ENCODE measurements around the gene CDK9. TPM values are rescaled to one million over a fixed set of nuclear protein-coding genes. Genes with fewer than 3 reads are reported as not detected.

The CDK9 gene
- total and polyA plus RNA-seq, 10 of the 15 experiments (the other 5 are each of a cell fraction or from before 2014, with no cell fraction given), result 7.3 to 92.6 (median 51.6) TPM

DNA sequence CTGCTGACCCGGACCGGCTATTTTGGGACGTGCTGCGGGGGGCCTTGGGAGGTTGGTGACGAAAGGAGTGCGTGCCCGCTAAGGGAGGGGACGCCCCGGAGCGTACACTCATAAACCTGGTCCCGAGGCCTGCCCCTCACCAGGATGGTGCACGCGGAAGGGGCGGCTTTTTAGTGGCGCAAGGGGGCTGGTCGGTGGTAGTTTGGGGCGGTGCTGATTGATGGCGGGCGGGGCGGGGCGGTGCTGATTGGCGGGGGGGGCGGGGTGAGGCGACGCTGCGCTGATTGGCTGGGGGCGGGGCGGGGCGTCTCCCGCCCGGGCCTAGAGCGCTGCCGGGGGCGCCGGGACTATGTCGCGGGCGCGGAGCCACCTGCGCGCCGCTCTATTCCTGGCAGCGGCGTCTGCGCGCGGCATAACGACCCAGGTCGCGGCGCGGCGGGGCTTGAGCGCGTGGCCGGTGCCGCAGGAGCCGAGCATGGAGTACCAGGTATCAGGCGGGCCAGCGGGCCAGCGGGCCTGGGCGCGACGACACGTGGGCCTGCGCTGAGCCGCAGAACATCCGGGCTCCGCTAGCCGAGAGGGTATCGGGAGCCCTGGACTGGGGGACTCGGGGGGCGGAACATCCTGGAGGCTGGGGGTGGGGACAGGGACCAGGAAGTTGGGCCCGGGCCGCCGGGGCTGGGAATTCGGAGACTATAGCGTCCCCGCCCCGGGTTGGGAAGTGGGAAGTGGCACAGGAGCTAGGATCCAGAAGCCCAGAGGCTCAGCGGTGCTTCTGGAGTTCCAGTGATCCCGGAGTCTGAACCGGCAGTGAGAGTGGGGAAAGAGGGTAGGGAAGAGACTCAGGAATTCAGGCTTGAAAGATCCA, 17.0 kb downstream of the CDK9 start, which contains the start of gene FPGS (continued):
- TF ChIP-seq, protein P1, sequence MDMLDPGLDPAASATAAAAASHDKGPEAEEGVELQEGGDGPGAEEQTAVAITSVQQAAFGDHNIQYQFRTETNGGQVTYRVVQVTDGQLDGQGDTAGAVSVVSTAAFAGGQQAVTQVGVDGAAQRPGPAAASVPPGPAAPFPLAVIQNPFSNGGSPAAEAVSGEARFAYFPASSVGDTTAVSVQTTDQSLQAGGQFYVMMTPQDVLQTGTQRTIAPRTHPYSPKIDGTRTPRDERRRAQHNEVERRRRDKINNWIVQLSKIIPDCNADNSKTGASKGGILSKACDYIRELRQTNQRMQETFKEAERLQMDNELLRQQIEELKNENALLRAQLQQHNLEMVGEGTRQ (IDR thresholded peaks at IDR 0.05; ENCODE audit: borderline replicate concordance, low read depth, low read length), result no peak
- TF ChIP-seq, protein P2, sequence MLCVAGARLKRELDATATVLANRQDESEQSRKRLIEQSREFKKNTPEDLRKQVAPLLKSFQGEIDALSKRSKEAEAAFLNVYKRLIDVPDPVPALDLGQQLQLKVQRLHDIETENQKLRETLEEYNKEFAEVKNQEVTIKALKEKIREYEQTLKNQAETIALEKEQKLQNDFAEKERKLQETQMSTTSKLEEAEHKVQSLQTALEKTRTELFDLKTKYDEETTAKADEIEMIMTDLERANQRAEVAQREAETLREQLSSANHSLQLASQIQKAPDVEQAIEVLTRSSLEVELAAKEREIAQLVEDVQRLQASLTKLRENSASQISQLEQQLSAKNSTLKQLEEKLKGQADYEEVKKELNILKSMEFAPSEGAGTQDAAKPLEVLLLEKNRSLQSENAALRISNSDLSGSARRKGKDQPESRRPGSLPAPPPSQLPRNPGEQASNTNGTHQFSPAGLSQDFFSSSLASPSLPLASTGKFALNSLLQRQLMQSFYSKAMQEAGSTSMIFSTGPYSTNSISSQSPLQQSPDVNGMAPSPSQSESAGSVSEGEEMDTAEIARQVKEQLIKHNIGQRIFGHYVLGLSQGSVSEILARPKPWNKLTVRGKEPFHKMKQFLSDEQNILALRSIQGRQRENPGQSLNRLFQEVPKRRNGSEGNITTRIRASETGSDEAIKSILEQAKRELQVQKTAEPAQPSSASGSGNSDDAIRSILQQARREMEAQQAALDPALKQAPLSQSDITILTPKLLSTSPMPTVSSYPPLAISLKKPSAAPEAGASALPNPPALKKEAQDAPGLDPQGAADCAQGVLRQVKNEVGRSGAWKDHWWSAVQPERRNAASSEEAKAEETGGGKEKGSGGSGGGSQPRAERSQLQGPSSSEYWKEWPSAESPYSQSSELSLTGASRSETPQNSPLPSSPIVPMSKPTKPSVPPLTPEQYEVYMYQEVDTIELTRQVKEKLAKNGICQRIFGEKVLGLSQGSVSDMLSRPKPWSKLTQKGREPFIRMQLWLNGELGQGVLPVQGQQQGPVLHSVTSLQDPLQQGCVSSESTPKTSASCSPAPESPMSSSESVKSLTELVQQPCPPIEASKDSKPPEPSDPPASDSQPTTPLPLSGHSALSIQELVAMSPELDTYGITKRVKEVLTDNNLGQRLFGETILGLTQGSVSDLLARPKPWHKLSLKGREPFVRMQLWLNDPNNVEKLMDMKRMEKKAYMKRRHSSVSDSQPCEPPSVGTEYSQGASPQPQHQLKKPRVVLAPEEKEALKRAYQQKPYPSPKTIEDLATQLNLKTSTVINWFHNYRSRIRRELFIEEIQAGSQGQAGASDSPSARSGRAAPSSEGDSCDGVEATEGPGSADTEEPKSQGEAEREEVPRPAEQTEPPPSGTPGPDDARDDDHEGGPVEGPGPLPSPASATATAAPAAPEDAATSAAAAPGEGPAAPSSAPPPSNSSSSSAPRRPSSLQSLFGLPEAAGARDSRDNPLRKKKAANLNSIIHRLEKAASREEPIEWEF (IDR thresholded peaks at IDR 0.05; ENCODE audit: insufficient replicate concordance, low read depth, low read length), result no peak
- no peak for TF ChIP-seq RBBP5 (conservative IDR thresholded peaks at IDR 0.05)
- no peak for TF ChIP-seq CHD4 (IDR thresholded peaks at IDR 0.05)
- no peak for TF ChIP-seq BCL11A (IDR thresholded peaks at IDR 0.05; ENCODE audit: low read depth, low read length)
- peak; percentile 55 for TF ChIP-seq MEF2B (IDR thresholded peaks at IDR 0.05; ENCODE audit: partially characterized antibody, poor library complexity, severe bottlenecking)
- peak; percentile 94 for TF ChIP-seq LARP7 (IDR thresholded peaks at IDR 0.05)
- TF ChIP-seq, protein P3, sequence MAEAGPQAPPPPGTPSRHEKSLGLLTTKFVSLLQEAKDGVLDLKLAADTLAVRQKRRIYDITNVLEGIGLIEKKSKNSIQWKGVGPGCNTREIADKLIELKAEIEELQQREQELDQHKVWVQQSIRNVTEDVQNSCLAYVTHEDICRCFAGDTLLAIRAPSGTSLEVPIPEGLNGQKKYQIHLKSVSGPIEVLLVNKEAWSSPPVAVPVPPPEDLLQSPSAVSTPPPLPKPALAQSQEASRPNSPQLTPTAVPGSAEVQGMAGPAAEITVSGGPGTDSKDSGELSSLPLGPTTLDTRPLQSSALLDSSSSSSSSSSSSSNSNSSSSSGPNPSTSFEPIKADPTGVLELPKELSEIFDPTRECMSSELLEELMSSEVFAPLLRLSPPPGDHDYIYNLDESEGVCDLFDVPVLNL (IDR thresholded peaks at IDR 0.05; ENCODE audit: low read depth, low read length), result no peak
- no peak for TF ChIP-seq EED (IDR thresholded peaks at IDR 0.05; ENCODE audit: low read depth)
- TF ChIP-seq SMAD1 (IDR thresholded peaks at IDR 0.05; ENCODE audit: low read depth, partially characterized antibody), result no peak
- TF ChIP-seq, protein P4, sequence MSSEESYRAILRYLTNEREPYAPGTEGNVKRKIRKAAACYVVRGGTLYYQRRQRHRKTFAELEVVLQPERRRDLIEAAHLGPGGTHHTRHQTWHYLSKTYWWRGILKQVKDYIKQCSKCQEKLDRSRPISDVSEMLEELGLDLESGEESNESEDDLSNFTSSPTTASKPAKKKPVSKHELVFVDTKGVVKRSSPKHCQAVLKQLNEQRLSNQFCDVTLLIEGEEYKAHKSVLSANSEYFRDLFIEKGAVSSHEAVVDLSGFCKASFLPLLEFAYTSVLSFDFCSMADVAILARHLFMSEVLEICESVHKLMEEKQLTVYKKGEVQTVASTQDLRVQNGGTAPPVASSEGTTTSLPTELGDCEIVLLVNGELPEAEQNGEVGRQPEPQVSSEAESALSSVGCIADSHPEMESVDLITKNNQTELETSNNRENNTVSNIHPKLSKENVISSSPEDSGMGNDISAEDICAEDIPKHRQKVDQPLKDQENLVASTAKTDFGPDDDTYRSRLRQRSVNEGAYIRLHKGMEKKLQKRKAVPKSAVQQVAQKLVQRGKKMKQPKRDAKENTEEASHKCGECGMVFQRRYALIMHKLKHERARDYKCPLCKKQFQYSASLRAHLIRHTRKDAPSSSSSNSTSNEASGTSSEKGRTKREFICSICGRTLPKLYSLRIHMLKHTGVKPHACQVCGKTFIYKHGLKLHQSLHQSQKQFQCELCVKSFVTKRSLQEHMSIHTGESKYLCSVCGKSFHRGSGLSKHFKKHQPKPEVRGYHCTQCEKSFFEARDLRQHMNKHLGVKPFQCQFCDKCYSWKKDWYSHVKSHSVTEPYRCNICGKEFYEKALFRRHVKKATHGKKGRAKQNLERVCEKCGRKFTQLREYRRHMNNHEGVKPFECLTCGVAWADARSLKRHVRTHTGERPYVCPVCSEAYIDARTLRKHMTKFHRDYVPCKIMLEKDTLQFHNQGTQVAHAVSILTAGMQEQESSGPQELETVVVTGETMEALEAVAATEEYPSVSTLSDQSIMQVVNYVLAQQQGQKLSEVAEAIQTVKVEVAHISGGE (CRISPR knock-in tag; IDR thresholded peaks at IDR 0.05), result no peak
- TF ChIP-seq, protein P5, sequence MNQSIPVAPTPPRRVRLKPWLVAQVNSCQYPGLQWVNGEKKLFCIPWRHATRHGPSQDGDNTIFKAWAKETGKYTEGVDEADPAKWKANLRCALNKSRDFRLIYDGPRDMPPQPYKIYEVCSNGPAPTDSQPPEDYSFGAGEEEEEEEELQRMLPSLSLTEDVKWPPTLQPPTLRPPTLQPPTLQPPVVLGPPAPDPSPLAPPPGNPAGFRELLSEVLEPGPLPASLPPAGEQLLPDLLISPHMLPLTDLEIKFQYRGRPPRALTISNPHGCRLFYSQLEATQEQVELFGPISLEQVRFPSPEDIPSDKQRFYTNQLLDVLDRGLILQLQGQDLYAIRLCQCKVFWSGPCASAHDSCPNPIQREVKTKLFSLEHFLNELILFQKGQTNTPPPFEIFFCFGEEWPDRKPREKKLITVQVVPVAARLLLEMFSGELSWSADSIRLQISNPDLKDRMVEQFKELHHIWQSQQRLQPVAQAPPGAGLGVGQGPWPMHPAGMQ (IDR thresholded peaks at IDR 0.05; ENCODE audit: borderline replicate concordance), result no peak
- no peak for TF ChIP-seq ASH2L (IDR thresholded peaks at IDR 0.05; ENCODE audit: borderline replicate concordance, low read depth)
- TF ChIP-seq SIX5 (IDR thresholded peaks at IDR 0.05; ENCODE audit: low read depth, low read length, severe bottlenecking), result no peak
